ENCODE results near the gene PPP1R12B.

DNA sequence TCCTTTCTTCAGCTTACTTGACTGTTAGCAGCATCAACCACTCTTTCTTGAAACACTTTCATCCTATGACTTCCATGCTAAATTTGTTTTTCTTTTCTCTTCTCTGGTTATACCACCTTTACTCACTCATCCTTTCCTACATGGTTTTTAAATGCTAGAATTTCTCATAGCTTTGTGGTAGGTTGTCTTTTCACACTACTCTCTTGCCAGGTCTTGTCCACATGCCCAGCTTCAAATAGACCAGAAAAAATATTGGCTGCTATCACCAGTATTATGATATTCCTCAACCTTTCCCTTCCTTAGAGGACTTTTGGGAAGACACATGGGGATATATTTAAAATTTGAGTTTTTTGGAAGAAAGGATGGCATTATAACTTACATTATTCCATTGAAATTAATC is 48.8 kb downstream of the PPP1R12B start:
- TF ChIP-seq, protein P1, sequence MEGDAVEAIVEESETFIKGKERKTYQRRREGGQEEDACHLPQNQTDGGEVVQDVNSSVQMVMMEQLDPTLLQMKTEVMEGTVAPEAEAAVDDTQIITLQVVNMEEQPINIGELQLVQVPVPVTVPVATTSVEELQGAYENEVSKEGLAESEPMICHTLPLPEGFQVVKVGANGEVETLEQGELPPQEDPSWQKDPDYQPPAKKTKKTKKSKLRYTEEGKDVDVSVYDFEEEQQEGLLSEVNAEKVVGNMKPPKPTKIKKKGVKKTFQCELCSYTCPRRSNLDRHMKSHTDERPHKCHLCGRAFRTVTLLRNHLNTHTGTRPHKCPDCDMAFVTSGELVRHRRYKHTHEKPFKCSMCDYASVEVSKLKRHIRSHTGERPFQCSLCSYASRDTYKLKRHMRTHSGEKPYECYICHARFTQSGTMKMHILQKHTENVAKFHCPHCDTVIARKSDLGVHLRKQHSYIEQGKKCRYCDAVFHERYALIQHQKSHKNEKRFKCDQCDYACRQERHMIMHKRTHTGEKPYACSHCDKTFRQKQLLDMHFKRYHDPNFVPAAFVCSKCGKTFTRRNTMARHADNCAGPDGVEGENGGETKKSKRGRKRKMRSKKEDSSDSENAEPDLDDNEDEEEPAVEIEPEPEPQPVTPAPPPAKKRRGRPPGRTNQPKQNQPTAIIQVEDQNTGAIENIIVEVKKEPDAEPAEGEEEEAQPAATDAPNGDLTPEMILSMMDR (IDR thresholded peaks at IDR 0.05): no peak
- TF ChIP-seq POLR2A (IDR thresholded peaks at IDR 0.05): no peak
